Measurements from ENCODE around the gene KCTD15. TPM values are rescaled to one million over a fixed set of nuclear protein-coding genes. Genes with fewer than 3 reads are reported as not detected.

The KCTD15 gene
- total RNA-seq, 1 experiment from 2014 or later, result 9.9 TPM

GRCh38 chr19:33805840-33806433, 9.3 kb downstream of the KCTD15 start:
- DNase-seq (ENCODE audit: low spot score), result no peak
- intact Hi-C loops (cut with micrococcal nuclease; ENCODE audit: unreplicated experiment), result no loop called here
- no peaks in the 10 kb centered on the region for H3K4me1 ChIP-seq (ENCODE audit: insufficient read depth, low read length, poor library complexity, severe bottlenecking)
- no peak overlapping the region for H3K4me3 ChIP-seq (ENCODE audit: low read depth, low read length, poor library complexity, severe bottlenecking)
- POLR2A ChIA-PET (ENCODE audit: low non-redundant PET), result no interaction called here
- no peaks in the 10 kb centered on the region for H3K9me3 ChIP-seq (ENCODE audit: low read depth, low read length, poor library complexity, severe bottlenecking)
- no TSS peak for BruUV-seq (replicated peaks)
- no peak overlapping the region for H3K27ac ChIP-seq (ENCODE audit: low read depth, low read length, poor library complexity, severe bottlenecking)
- H3K27me3 ChIP-seq (replicated peaks; ENCODE audit: insufficient read depth, low read depth, low read length, poor library complexity), result no peaks in the 10 kb centered on the region
- no peaks in the 10 kb centered on the region for H3K36me3 ChIP-seq (ENCODE audit: insufficient read depth, low read length, poor library complexity, severe bottlenecking)
- CTCF ChIA-PET, result no interaction called here
- no peak for TF ChIP-seq EZH2 (IDR thresholded peaks at IDR 0.05; ENCODE audit: borderline replicate concordance, low read depth, low read length, poor library complexity, severe bottlenecking)
- TF ChIP-seq CTCF (conservative IDR thresholded peaks at IDR 0.05; ENCODE audit: low read depth, low read length), result no peak

- DNase-seq (ENCODE audit: low spot score), result no peak
- H3K27ac ChIP-seq (ENCODE audit: low read depth, low read length, poor library complexity, severe bottlenecking), result no peak overlapping the region
- ChIA-PET CTCF (no interaction called here), POLR2A (ENCODE audit: low non-redundant PET) (no interaction called here)
- intact Hi-C loops (cut with micrococcal nuclease; ENCODE audit: unreplicated experiment), result no loop called here
- H3K36me3 ChIP-seq (ENCODE audit: insufficient read depth, low read length, poor library complexity, severe bottlenecking), result no peaks in the 10 kb centered on the region
- TF ChIP-seq EZH2 (IDR thresholded peaks at IDR 0.05; ENCODE audit: borderline replicate concordance, low read depth, low read length, poor library complexity, severe bottlenecking), result no peak
- TF ChIP-seq CTCF (conservative IDR thresholded peaks at IDR 0.05; ENCODE audit: low read depth, low read length), result no peak
- H3K4me1 ChIP-seq (ENCODE audit: insufficient read depth, low read length, poor library complexity, severe bottlenecking), result no peaks in the 10 kb centered on the region
- no peaks in the 10 kb centered on the region for H3K9me3 ChIP-seq (ENCODE audit: low read depth, low read length, poor library complexity, severe bottlenecking)
- no peak overlapping the region for H3K4me3 ChIP-seq (ENCODE audit: low read depth, low read length, poor library complexity, severe bottlenecking)
- BruUV-seq (replicated peaks), result no TSS peak
- H3K27me3 ChIP-seq (replicated peaks; ENCODE audit: insufficient read depth, low read depth, low read length, poor library complexity), result no peaks in the 10 kb centered on the region
Observed at GRCh38 chr19:33806434-33806881, 9.8 kb downstream of the KCTD15 start.

- intact Hi-C loops (cut with micrococcal nuclease; ENCODE audit: unreplicated experiment), result no loop called here
- Histone ChIP-seq H3K4me1 (ENCODE audit: insufficient read depth, low read length, poor library complexity, severe bottlenecking) (no peaks in the 10 kb centered on the region), H3K4me3 (ENCODE audit: low read depth, low read length, poor library complexity, severe bottlenecking) (no peak overlapping the region), H3K9me3 (ENCODE audit: low read depth, low read length, poor library complexity, severe bottlenecking) (no peaks in the 10 kb centered on the region), H3K27ac (ENCODE audit: low read depth, low read length, poor library complexity, severe bottlenecking) (no peak overlapping the region), H3K36me3 (ENCODE audit: insufficient read depth, low read length, poor library complexity, severe bottlenecking) (no peaks in the 10 kb centered on the region), H3K27me3 (replicated peaks; ENCODE audit: insufficient read depth, low read depth, low read length, poor library complexity) (no peaks in the 10 kb centered on the region)
- no TSS peak for BruUV-seq (replicated peaks)
- ChIA-PET CTCF (no interaction called here), POLR2A (ENCODE audit: low non-redundant PET) (no interaction called here)
- DNase-seq (ENCODE audit: low spot score), result no peak
- TF ChIP-seq EZH2 (IDR thresholded peaks at IDR 0.05; ENCODE audit: borderline replicate concordance, low read depth, low read length, poor library complexity, severe bottlenecking), result no peak
- no peak for TF ChIP-seq CTCF (conservative IDR thresholded peaks at IDR 0.05; ENCODE audit: low read depth, low read length)
Observed at GRCh38 chr19:33808399-33808798, 11.7 kb downstream of the KCTD15 start.
